SK-N-SH (cell line): Measurements from ENCODE around the gene NEURL3. TPM values are rescaled to one million over a fixed set of nuclear protein-coding genes. Genes with fewer than 3 reads are reported as not detected.

Experiments used
- CTCF ChIA-PET: fragments of 300-600, 350-600 bp; formaldehyde crosslinking; extraction: SDS; loops from one replicate; lab custom pipeline; 2021; lab: Yijun Ruan, JAX
- POLR2A ChIA-PET: fragments of 350-600 bp; sonication (Branson Sonifier 250); formaldehyde crosslinking; extraction: SDS; loops from one replicate; lab custom pipeline; 2020; ENCODE audit warnings: antibody characterized with exemption, inconsistent platforms; lab: Yijun Ruan, JAX
- DNase-seq: peaks from one replicate; pipeline ENCODE4 v3.0.0; 2012
- H2AFZ ChIP-seq: fragments of 200-600 bp; sonication (generic); 2 replicates; pipeline ENCODE4 v1.8.1; 2016; ENCODE audit warnings: antibody characterized with exemption, mild to moderate bottlenecking, low read depth
- H3F3A ChIP-seq: fragments of 200-600 bp; sonication (generic); replicated peaks from 2 replicates; pipeline ENCODE3; 2016; ENCODE audit warnings: antibody characterized with exemption, mild to moderate bottlenecking; ENCODE audit not compliant: insufficient read depth
- H3K27ac ChIP-seq, 2 experiments: fragments of 200-500 bp in 1 of 2; fragments of 200-600 bp in 1 of 2; sonication (Bioruptor generic) in 1 of 2; sonication (generic), shearing (Covaris generic) in 1 of 2; 2 replicates each; pipeline versions ENCODE4 v1.5.1 to v1.6.1; 2014 to 2016; ENCODE audit warnings: low read depth in 2 of 2, inconsistent platforms in 1 of 2, low read length in 1 of 2, mild to moderate bottlenecking in 1 of 2, mixed read lengths in 1 of 2
- H3K27me3 ChIP-seq: fragments of 200-600 bp; sonication (generic), shearing (Covaris generic); 2 replicates; pipeline ENCODE4 v1.6.1; 2016; ENCODE audit warnings: mixed run types; ENCODE audit not compliant: insufficient read depth
- H3K36me3 ChIP-seq, 2 experiments: fragments of 200-500 bp in 1 of 2; fragments of 200-600 bp in 1 of 2; sonication (Bioruptor generic) in 1 of 2; sonication (generic) in 1 of 2; replicated peaks in 1 of 2; 2 replicates each; pipeline versions ENCODE3 to v1.5.1; 2014 to 2016; ENCODE audit warnings: low read length in 1 of 2, mild to moderate bottlenecking in 1 of 2; ENCODE audit not compliant: insufficient read depth in 2 of 2, control insufficient read depth in 1 of 2
- H3K4me1 ChIP-seq, 2 experiments: fragments of 200-500 bp in 1 of 2; fragments of 200-600 bp in 1 of 2; sonication (Bioruptor generic) in 1 of 2; sonication (generic), shearing (Covaris generic) in 1 of 2; 2 replicates each; pipeline versions ENCODE4 v1.5.1 to v1.6.1; 2014 to 2016; ENCODE audit warnings: low read depth in 1 of 2, low read length in 1 of 2, mixed run types in 1 of 2; ENCODE audit not compliant: insufficient read depth in 2 of 2, control insufficient read depth in 1 of 2
- H3K4me2 ChIP-seq: fragments of 200-600 bp; sonication (generic), shearing (Covaris generic); 2 replicates; pipeline ENCODE4 v1.6.1; 2017; ENCODE audit warnings: mixed run types
- H3K4me3 ChIP-seq, 2 experiments: fragments of 200-500 bp in 1 of 2; fragments of 200-600 bp in 1 of 2; sonication (Bioruptor generic) in 1 of 2; sonication (generic), shearing (Covaris generic) in 1 of 2; 2 replicates each; pipeline versions ENCODE4 v1.5.1 to v1.8.1; 2014 to 2016; ENCODE audit warnings: low read depth in 2 of 2, inconsistent platforms in 1 of 2, low read length in 1 of 2, mild to moderate bottlenecking in 1 of 2, mixed read lengths in 1 of 2, moderate library complexity in 1 of 2
- H3K79me2 ChIP-seq: fragments of 200-600 bp; sonication (generic); 2 replicates; pipeline ENCODE4 v1.8.1; 2017; ENCODE audit warnings: mild to moderate bottlenecking; ENCODE audit not compliant: insufficient read depth
- H3K9ac ChIP-seq: fragments of 200-600 bp; sonication (generic); 2 replicates; pipeline ENCODE4 v1.6.1; 2017; ENCODE audit warnings: mixed run types
- H3K9me2 ChIP-seq: fragments of 200-600 bp; sonication (generic); 2 replicates; pipeline ENCODE4 v1.6.1; 2017; ENCODE audit warnings: mixed run types
- H3K9me3 ChIP-seq: fragments of 200-600 bp; sonication (generic); 2 replicates; pipeline ENCODE4 v1.6.1; 2017; ENCODE audit warnings: mixed run types, mild to moderate bottlenecking, moderate library complexity
- H4K20me1 ChIP-seq: fragments of 200-600 bp; sonication (generic); 2 replicates; pipeline ENCODE4 v1.6.1; 2017; ENCODE audit warnings: mild to moderate bottlenecking, mixed run types; ENCODE audit not compliant: insufficient read depth
- EZH2phosphoT487 ChIP-seq: fragments of 200-600 bp; sonication (generic); IDR thresholded peaks from 2 replicates; pipeline ENCODE4 v1.6.1; 2017; ENCODE audit warnings: low read depth, mixed run types, mild to moderate bottlenecking, antibody characterized with exemption, moderate library complexity, borderline replicate concordance
- FOSL2 ChIP-seq: IDR thresholded peaks from 2 replicates; pipeline ENCODE4 v1.4.0; 2012; ENCODE audit warnings: low read depth, mild to moderate bottlenecking, moderate library complexity, borderline replicate concordance
- POLR2AphosphoS5 ChIP-seq: IDR thresholded peaks from 2 replicates; pipeline ENCODE4 v1.6.1; 2012; ENCODE audit warnings: low read depth, low read length
- RCOR1 ChIP-seq: fragments of 150-350 bp; IDR thresholded peaks from 2 replicates; pipeline ENCODE4 v1.6.1; 2017; ENCODE audit warnings: antibody characterized with exemption, low read length
- WGBS: methylation state at CpG from one replicate; pipeline ENCODE4 v1.1.6; 2017; ENCODE audit warnings: low lambda C conversion rate; 5-methylcytosine and 5-hydroxymethylcytosine counted together
- polyA plus RNA-seq, 3 experiments: library from polyadenylated mRNA; depleted of rRNA; stranded (reverse); fragments of >200 nt; gene quantifications; 2 replicates each; pipeline ENCODE4 v1.2.3, GENCODE V29; 2012
- TF ChIP-seq, protein P1 (sequence below): IDR thresholded peaks from 2 replicates; pipeline ENCODE4 v1.4.0; 2012; ENCODE audit warnings: low read depth, borderline replicate concordance
- TF ChIP-seq, protein P2 (sequence below): IDR thresholded peaks from 2 replicates; pipeline ENCODE4 v1.6.1; 2012; ENCODE audit warnings: mild to moderate bottlenecking, low read depth, low read length, moderate library complexity

The NEURL3 gene
- polyA plus RNA-seq, 1 of the 3 experiments (the other 2 are of a cell fraction) = 0.08 TPM

DNA sequence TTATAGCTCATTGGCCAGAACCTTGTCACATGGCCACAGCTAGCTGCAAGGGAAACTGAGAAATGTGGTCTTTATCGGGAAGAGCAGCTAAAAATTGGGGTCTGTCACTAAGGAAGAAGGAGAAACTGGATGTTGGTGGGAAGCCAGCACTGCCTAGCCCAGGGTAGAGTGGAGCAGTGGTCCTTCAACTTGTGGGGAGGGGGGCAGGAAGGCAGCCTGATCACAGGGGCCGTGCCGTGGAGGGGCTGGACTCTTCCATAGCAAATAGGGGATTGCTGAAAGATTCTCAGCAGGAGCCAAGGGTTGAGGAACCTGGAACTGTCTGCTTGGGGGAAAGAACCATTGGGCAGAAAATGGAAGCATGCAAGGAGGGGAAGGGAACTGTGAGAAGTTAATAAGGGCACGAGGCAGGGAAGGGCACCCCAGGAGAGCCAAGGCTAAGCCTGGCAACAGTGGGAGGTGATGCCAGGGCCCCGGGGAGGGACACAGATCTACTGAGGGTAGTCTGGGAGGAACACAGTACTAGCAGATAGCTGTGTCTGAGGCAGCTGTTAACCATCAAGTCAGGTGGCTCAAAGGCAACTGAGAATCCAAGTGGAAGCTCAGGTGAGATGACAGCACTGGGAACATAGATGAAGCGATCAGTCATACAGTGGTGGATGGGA is 5.9 kb upstream of the NEURL3 start (continued):
- TF ChIP-seq, protein P1, sequence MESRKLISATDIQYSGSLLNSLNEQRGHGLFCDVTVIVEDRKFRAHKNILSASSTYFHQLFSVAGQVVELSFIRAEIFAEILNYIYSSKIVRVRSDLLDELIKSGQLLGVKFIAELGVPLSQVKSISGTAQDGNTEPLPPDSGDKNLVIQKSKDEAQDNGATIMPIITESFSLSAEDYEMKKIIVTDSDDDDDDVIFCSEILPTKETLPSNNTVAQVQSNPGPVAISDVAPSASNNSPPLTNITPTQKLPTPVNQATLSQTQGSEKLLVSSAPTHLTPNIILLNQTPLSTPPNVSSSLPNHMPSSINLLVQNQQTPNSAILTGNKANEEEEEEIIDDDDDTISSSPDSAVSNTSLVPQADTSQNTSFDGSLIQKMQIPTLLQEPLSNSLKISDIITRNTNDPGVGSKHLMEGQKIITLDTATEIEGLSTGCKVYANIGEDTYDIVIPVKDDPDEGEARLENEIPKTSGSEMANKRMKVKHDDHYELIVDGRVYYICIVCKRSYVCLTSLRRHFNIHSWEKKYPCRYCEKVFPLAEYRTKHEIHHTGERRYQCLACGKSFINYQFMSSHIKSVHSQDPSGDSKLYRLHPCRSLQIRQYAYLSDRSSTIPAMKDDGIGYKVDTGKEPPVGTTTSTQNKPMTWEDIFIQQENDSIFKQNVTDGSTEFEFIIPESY = no peak
- TF ChIP-seq EZH2phosphoT487 = no peak

- Histone ChIP-seq H3K9ac (no peak overlapping the region), H3K79me2 (no peaks in the 10 kb centered on the region), H3F3A (no peaks in the 10 kb centered on the region), H3K4me2 (no peak overlapping the region), H3K27me3 (peaks cover 16% of the 10 kb centered on the region; the same call in 1 of the 2 replicates), H3K36me3 (no peaks in the 10 kb centered on the region), H3K9me2 (no peaks in the 10 kb centered on the region), H4K20me1 (no peaks in the 10 kb centered on the region), H3K9me3 (no peaks in the 10 kb centered on the region), H3K4me3 (no peak overlapping the region), H3K27ac (no peak overlapping the region), H2AFZ (no peak overlapping the region), H3K4me1 (peaks cover 4 to 10% of the 10 kb centered on the region in 2 experiments; a peak in 1 of 4 replicates)
- TF ChIP-seq EZH2phosphoT487 (no peak), FOSL2 (no peak), POLR2AphosphoS5 (no peak), RCOR1 (no peak)
- TF ChIP-seq, protein P2, sequence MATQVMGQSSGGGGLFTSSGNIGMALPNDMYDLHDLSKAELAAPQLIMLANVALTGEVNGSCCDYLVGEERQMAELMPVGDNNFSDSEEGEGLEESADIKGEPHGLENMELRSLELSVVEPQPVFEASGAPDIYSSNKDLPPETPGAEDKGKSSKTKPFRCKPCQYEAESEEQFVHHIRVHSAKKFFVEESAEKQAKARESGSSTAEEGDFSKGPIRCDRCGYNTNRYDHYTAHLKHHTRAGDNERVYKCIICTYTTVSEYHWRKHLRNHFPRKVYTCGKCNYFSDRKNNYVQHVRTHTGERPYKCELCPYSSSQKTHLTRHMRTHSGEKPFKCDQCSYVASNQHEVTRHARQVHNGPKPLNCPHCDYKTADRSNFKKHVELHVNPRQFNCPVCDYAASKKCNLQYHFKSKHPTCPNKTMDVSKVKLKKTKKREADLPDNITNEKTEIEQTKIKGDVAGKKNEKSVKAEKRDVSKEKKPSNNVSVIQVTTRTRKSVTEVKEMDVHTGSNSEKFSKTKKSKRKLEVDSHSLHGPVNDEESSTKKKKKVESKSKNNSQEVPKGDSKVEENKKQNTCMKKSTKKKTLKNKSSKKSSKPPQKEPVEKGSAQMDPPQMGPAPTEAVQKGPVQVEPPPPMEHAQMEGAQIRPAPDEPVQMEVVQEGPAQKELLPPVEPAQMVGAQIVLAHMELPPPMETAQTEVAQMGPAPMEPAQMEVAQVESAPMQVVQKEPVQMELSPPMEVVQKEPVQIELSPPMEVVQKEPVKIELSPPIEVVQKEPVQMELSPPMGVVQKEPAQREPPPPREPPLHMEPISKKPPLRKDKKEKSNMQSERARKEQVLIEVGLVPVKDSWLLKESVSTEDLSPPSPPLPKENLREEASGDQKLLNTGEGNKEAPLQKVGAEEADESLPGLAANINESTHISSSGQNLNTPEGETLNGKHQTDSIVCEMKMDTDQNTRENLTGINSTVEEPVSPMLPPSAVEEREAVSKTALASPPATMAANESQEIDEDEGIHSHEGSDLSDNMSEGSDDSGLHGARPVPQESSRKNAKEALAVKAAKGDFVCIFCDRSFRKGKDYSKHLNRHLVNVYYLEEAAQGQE = no peak
- POLR2A ChIA-PET = no interaction called here
- CTCF ChIA-PET = interaction anchor here (0.6 to 13.9 kb wide), 50 partner anchors 11 to 1900 kb away, joined by 3 to 273 read pairs (median 5); partner anchors contain the start of genes ADRA2B, ARID5A and NCAPH
- 42% methylated on average over 11 of the region's 11 CpGs for WGBS
- DNase-seq = no peak
Observed at GRCh38 chr2:96509847-96510230, 4.7 kb upstream of the NEURL3 start.
